LNCaP clone FGC (cell line): ENCODE data around the gene ZSWIM8.
A peak's percentile ranks its signal among the peaks of the same experiment; 100 is the strongest.

Experiments used
- DNase-seq: peaks from one replicate; pipeline ENCODE4 v3.0.0-alpha.2; 2011; ENCODE audit warnings: low read depth
- H3K4me3 ChIP-seq: 2 replicates; pipeline ENCODE4 v1.5.1; 2011; ENCODE audit warnings: mild to moderate bottlenecking, low read depth, low read length, control low read depth
- TF ChIP-seq, protein P1 (sequence below): IDR thresholded peaks from 2 replicates; pipeline ENCODE4 v1.5.1; 2012; ENCODE audit warnings: mild to moderate bottlenecking; ENCODE audit not compliant: control insufficient read depth, insufficient read depth; ENCODE audit errors: extremely low read depth

Gene ZSWIM8

GRCh38 chr10:73773152-73773879, 12.1 kb upstream of the ZSWIM8 start:
- H3K4me3 ChIP-seq = peak overlapping the region; percentile 80

DNA sequence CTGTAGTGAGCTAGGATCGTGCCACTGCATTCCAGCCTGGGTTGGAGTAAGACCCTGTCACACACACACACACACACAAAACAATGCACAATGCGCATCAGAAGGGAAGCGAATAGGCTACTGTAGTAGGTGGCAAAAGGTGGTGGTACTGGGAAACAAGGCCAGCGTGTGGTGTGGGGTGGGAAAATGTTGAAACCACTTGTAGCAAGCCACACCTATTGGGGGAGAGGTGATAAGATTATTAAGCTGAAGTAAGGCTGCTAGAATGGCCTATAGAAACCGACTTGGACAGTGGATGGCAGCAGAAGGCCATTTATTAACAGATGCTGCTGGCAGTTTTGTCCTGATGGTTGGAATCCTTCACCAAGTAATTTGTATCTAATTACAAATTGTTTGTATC, 10.8 kb upstream of the ZSWIM8 start:
- no peak for DNase-seq
- peak overlapping the region; percentile 80 for H3K4me3 ChIP-seq
- TF ChIP-seq, protein P1, sequence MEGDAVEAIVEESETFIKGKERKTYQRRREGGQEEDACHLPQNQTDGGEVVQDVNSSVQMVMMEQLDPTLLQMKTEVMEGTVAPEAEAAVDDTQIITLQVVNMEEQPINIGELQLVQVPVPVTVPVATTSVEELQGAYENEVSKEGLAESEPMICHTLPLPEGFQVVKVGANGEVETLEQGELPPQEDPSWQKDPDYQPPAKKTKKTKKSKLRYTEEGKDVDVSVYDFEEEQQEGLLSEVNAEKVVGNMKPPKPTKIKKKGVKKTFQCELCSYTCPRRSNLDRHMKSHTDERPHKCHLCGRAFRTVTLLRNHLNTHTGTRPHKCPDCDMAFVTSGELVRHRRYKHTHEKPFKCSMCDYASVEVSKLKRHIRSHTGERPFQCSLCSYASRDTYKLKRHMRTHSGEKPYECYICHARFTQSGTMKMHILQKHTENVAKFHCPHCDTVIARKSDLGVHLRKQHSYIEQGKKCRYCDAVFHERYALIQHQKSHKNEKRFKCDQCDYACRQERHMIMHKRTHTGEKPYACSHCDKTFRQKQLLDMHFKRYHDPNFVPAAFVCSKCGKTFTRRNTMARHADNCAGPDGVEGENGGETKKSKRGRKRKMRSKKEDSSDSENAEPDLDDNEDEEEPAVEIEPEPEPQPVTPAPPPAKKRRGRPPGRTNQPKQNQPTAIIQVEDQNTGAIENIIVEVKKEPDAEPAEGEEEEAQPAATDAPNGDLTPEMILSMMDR = peak; percentile 14; the same call in 1 of the 2 replicates

More at GRCh38 chr10:73773152-73773879, 12.1 kb upstream of the ZSWIM8 start:
- no peak for DNase-seq
- TF ChIP-seq, protein P1 = no peak

GRCh38 chr10:73779018-73779417, 6.4 kb upstream of the ZSWIM8 start:
- TF ChIP-seq, protein P1 = no peak
- DNase-seq = no peak
- no peak overlapping the region for H3K4me3 ChIP-seq

- no peak for DNase-seq
Measured at GRCh38 chr10:73779539-73780197, 5.7 kb upstream of the ZSWIM8 start.

GRCh38 chr10:73780301-73780700, 5.1 kb upstream of the ZSWIM8 start:
- H3K4me3 ChIP-seq = peak overlapping the region; percentile 98
- DNase-seq = no peak
- TF ChIP-seq, protein P1 = no peak

More at GRCh38 chr10:73779539-73780197, 5.7 kb upstream of the ZSWIM8 start:
- H3K4me3 ChIP-seq = no peak overlapping the region
- TF ChIP-seq, protein P1 = no peak

- DNase-seq = no peak
- H3K4me3 ChIP-seq = peak overlapping the region; percentile 98
- TF ChIP-seq, protein P1 = no peak
Measured at GRCh38 chr10:73780966-73781365, 4.4 kb upstream of the ZSWIM8 start.
